C4-2B (cell line): ENCODE measurements around the gene CSAD.

Experiments used
- CTCF ChIP-seq: fragments of 450-650 bp; conservative IDR thresholded peaks from 2 replicates; pipeline ENCODE4 v1.5.1; 2017; ENCODE audit warnings: mild to moderate bottlenecking
- ZFX ChIP-seq: fragments of 450-650 bp; IDR thresholded peaks from 2 replicates; pipeline ENCODE4 v1.6.1; 2017

DNA sequence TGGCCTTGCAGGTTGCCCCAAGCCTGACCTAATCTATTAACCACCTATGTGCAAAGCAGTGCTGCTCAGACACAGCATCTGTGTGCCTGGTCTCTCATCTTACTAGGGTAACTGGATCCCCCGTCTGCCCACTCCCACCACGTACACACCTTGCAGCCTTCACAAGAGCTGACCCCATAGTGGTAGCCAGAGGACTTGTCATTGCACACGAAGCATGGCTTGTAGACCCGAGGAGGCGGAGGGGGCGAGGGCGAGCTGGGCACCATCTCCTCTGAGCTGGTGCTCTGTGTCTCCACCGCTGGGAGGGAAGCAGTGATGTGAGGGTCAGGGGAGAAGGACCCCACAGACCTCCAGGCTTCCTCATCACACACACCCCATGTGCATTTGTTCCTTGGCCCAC, 34.8 kb upstream of the CSAD start:
- TF ChIP-seq CTCF (no peak), ZFX (no peak)
